IMR-90 (cell line): ENCODE results near the gene ITGB1BP1. TPM values are rescaled to one million over a fixed set of nuclear protein-coding genes. Genes with fewer than 3 reads are reported as not detected.

Source experiments
- ATAC-seq: fragments of 200-7000 bp; cut with Tn5 transposase; 2 replicates; pipeline ENCODE4 v1.9.1; 2020; ENCODE audit warnings: low read depth, mild to moderate bottlenecking, moderate library complexity
- BruUV-seq: library from RNA; stranded (reverse); fragments of 400-500 nt; replicated peaks from 2 replicates; lab custom pipeline; 2021; lab: Mats Ljungman, UMichigan
- CTCF ChIA-PET: fragments of 300-600 bp; formaldehyde crosslinking; extraction: SDS; loops from one replicate; lab custom pipeline; 2021; ENCODE audit warnings: antibody characterized with exemption; lab: Yijun Ruan, JAX
- POLR2A ChIA-PET: fragments of 300-600 bp; sonication (Branson Sonifier 250); formaldehyde crosslinking; loops from one replicate; lab custom pipeline; 2022; ENCODE audit warnings: antibody characterized with exemption; ENCODE audit not compliant: unreplicated experiment; lab: Charles Lee
- DNase-seq: peaks from one replicate; pipeline ENCODE4 v3.0.0; 2013
- H2AFZ ChIP-seq: replicated peaks from 2 replicates; pipeline ENCODE3; 2013; ENCODE audit warnings: low read length, mild to moderate bottlenecking; ENCODE audit not compliant: poor library complexity
- H2AK5ac ChIP-seq: 2 replicates; pipeline ENCODE4 v1.6.1; 2013; ENCODE audit warnings: low read depth, low read length, inconsistent platforms
- H2AK9ac ChIP-seq: replicated peaks from 2 replicates; pipeline ENCODE3; 2013; ENCODE audit warnings: mild to moderate bottlenecking, low read depth, low read length, moderate library complexity; ENCODE audit not compliant: poor library complexity
- H2BK120ac ChIP-seq: 2 replicates; pipeline ENCODE4 v1.6.1; 2013; ENCODE audit warnings: low read depth, low read length, inconsistent platforms
- H2BK15ac ChIP-seq: 3 replicates; pipeline ENCODE4 v1.6.1; 2013; ENCODE audit warnings: low read depth, low read length, inconsistent platforms
- H2BK20ac ChIP-seq: 2 replicates; pipeline ENCODE4 v1.6.1; 2013; ENCODE audit warnings: low read depth, mild to moderate bottlenecking, inconsistent platforms, low read length, moderate library complexity
- H2BK5ac ChIP-seq: 2 replicates; pipeline ENCODE4 v1.6.1; 2013; ENCODE audit warnings: mild to moderate bottlenecking, low read depth, low read length, inconsistent platforms; ENCODE audit not compliant: poor library complexity, severe bottlenecking
- H3K14ac ChIP-seq: replicated peaks from 2 replicates; pipeline ENCODE4 v1.6.1; 2013; ENCODE audit warnings: low read depth, low read length, inconsistent platforms
- H3K18ac ChIP-seq: 2 replicates; pipeline ENCODE4 v1.6.1; 2013; ENCODE audit warnings: low read depth, low read length, control low read depth
- H3K23ac ChIP-seq: 2 replicates; pipeline ENCODE4 v1.6.1; 2013; ENCODE audit warnings: low read depth, low read length, inconsistent platforms
- H3K27ac ChIP-seq: 2 replicates; pipeline ENCODE4 v1.5.1; 2013; ENCODE audit warnings: mild to moderate bottlenecking, control low read depth, low read length; ENCODE audit not compliant: insufficient read depth
- H3K27me3 ChIP-seq: 2 replicates; pipeline ENCODE4 v1.6.1; 2013; ENCODE audit warnings: low read length; ENCODE audit not compliant: control insufficient read depth, insufficient read depth
- H3K36me3 ChIP-seq: 2 replicates; pipeline ENCODE4 v1.6.1; 2013; ENCODE audit warnings: low read length, mixed read lengths; ENCODE audit not compliant: control insufficient read depth, insufficient read depth
- H3K4ac ChIP-seq: 2 replicates; pipeline ENCODE4 v1.6.1; 2013; ENCODE audit warnings: low read depth, low read length, inconsistent platforms
- H3K4me1 ChIP-seq: 2 replicates; pipeline ENCODE4 v1.6.1; 2013; ENCODE audit warnings: low read length, mixed read lengths; ENCODE audit not compliant: control insufficient read depth, insufficient read depth
- H3K4me2 ChIP-seq: 2 replicates; pipeline ENCODE4 v1.6.1; 2013; ENCODE audit warnings: low read depth, mild to moderate bottlenecking, control low read depth, low read length, moderate library complexity
- H3K4me3 ChIP-seq: 2 replicates; pipeline ENCODE4 v1.5.1; 2013; ENCODE audit warnings: low read depth, mild to moderate bottlenecking, control low read depth, low read length, moderate library complexity; ENCODE audit not compliant: insufficient read depth
- H3K56ac ChIP-seq: 2 replicates; pipeline ENCODE4 v1.6.1; 2013; ENCODE audit warnings: low read length, inconsistent platforms; ENCODE audit not compliant: insufficient read depth; ENCODE audit errors: extremely low read depth
- H3K79me1 ChIP-seq, 2 experiments: 2 replicates each; pipeline ENCODE4 v1.6.1; 2013; ENCODE audit warnings: low read length in 2 of 2, inconsistent platforms in 1 of 2, low read depth in 1 of 2
- H3K9ac ChIP-seq: 2 replicates; pipeline ENCODE4 v1.6.1; 2013; ENCODE audit warnings: low read depth, low read length, control low read depth
- H3K9me1 ChIP-seq: 2 replicates; pipeline ENCODE4 v1.6.1; 2013; ENCODE audit warnings: low read length, inconsistent platforms; ENCODE audit not compliant: insufficient read depth
- H3K9me3 ChIP-seq: 2 replicates; pipeline ENCODE4 v1.6.1; 2013; ENCODE audit warnings: low read length; ENCODE audit not compliant: control insufficient read depth, insufficient read depth
- H4K20me1 ChIP-seq: 2 replicates; pipeline ENCODE4 v1.6.1; 2013; ENCODE audit warnings: low read length, inconsistent platforms; ENCODE audit not compliant: insufficient read depth
- H4K5ac ChIP-seq: 2 replicates; pipeline ENCODE4 v1.6.1; 2013; ENCODE audit warnings: mild to moderate bottlenecking, low read depth, low read length, control low read depth
- H4K8ac ChIP-seq, 2 experiments: 2 replicates each; pipeline ENCODE4 v1.6.1; 2013; ENCODE audit warnings: low read depth in 2 of 2, low read length in 2 of 2, control low read depth in 1 of 2, inconsistent platforms in 1 of 2
- H4K91ac ChIP-seq: 2 replicates; pipeline ENCODE4 v1.6.1; 2013; ENCODE audit warnings: low read depth, low read length, inconsistent platforms; ENCODE audit not compliant: insufficient read depth
- BHLHE40 ChIP-seq: fragments of 150-350 bp; IDR thresholded peaks from 2 replicates; pipeline ENCODE4 v1.6.1; 2016; ENCODE audit warnings: mild to moderate bottlenecking, low read depth, low read length
- CEBPB ChIP-seq: IDR thresholded peaks from 2 replicates; pipeline ENCODE4 v1.6.1; 2012; ENCODE audit warnings: low read depth, low read length, improper control_type of control experiment
- NFE2L2 ChIP-seq: fragments of 150-350 bp; IDR thresholded peaks from 2 replicates; pipeline ENCODE4 v1.6.1; 2016; ENCODE audit warnings: low read depth, mild to moderate bottlenecking, low read length
- RAD21 ChIP-seq: IDR thresholded peaks from 2 replicates; pipeline ENCODE4 v1.6.1; 2012; ENCODE audit warnings: low read length, improper control_type of control experiment
- RCOR1 ChIP-seq: IDR thresholded peaks from 2 replicates; pipeline ENCODE4 v1.6.1; 2012; ENCODE audit warnings: mild to moderate bottlenecking, low read length, improper control_type of control experiment; ENCODE audit not compliant: insufficient replicate concordance
- RFX5 ChIP-seq: IDR thresholded peaks from 2 replicates; pipeline ENCODE4 v1.8.0; 2012; ENCODE audit warnings: low read depth, mild to moderate bottlenecking, low read length, moderate library complexity
- WGBS, 2 experiments: methylation state at CpG; one replicate each; pipeline versions ENCODE4 v1.1.5 to v1.1.7; 2013; ENCODE audit warnings: missing lambda C conversion rate in 2 of 2; ENCODE audit not compliant: insufficient read length in 1 of 2; ENCODE audit errors: extremely low coverage in 2 of 2; 5-methylcytosine and 5-hydroxymethylcytosine counted together
- dilution Hi-C: fragments of 300-500 bp; cut with HindIII; formaldehyde crosslinking; loops from one replicate; pipeline ENCODE4 v1.14.3; 2018; ENCODE audit warnings: low sequenced_read_pairs; ENCODE audit not compliant: unreplicated experiment
- in situ Hi-C: fragments of 300-500 bp; cut with MboI; formaldehyde crosslinking; loops from 3 replicates; pipeline ENCODE4 v1.14.3; 2019; ENCODE audit warnings: low sequenced_read_pairs, inconsistent platforms, mixed read lengths
- intact Hi-C: fragments of 100-400 bp; cut with micrococcal nuclease; formaldehyde crosslinking; loops from 2 replicates; pipeline ENCODE4 v1.10.0; 2022
- polyA plus RNA-seq, 3 experiments: library from polyadenylated mRNA; depleted of rRNA; stranded (reverse); fragments of >200 nt; gene quantifications; 2 replicates each; pipeline ENCODE4 v1.2.3, GENCODE V29; 2012; ENCODE audit warnings: low replicate concordance in 1 of 3
- total RNA-seq: library from RNA; depleted of rRNA; stranded (reverse); fragments of >200 nt; gene quantifications from 2 replicates; pipeline ENCODE4 v1.2.3, GENCODE V29; 2012

Gene ITGB1BP1
- total and polyA plus RNA-seq, 2 of the 4 experiments (the other 2 are of a cell fraction), result 48.6 to 88.1 TPM

GRCh38 chr2:9404451-9404850 is 18.9 kb downstream of the ITGB1BP1 start:
- H3K27ac ChIP-seq, result peak overlapping the region; percentile 14; the same call in 1 of the 2 replicates
- no peak overlapping the region for H3K14ac ChIP-seq
- peaks cover 25% of the 10 kb centered on the region for H4K20me1 ChIP-seq
- WGBS, 2 experiments, result no CpG with 5 or more reads among the region's 4 CpGs
- no peak overlapping the region for H3K4ac ChIP-seq
- no peak overlapping the region for H2BK20ac ChIP-seq
- no peak overlapping the region for H3K56ac ChIP-seq
- H2BK15ac ChIP-seq, result no peak overlapping the region
- dilution Hi-C loops (no loop called here), in situ Hi-C loops (no loop called here), intact Hi-C loops (no loop called here)
- H3K4me2 ChIP-seq, result no peak overlapping the region
- H3K36me3 ChIP-seq, result peaks cover 37% of the 10 kb centered on the region
- H3K9me1 ChIP-seq, result peaks cover 32% of the 10 kb centered on the region
- no peak overlapping the region for H2AFZ ChIP-seq
- no peak overlapping the region for H2BK120ac ChIP-seq
- ChIA-PET POLR2A (interaction anchor here (0.6 kb wide), 1 partner anchor 196 kb away, joined by 3 read pairs; no protein-coding TSS in a partner anchor), CTCF (no interaction called here)
- H2AK5ac ChIP-seq, result no peak overlapping the region
- no peak overlapping the region for H3K9ac ChIP-seq
- no TSS peak for BruUV-seq
- DNase-seq (no peak), ATAC-seq (no peak)
- no peaks in the 10 kb centered on the region for H3K27me3 ChIP-seq
- no peak overlapping the region for H4K91ac ChIP-seq
- H3K79me1 ChIP-seq, result peaks cover 11 to 60% of the 10 kb centered on the region in 2 experiments
- H4K5ac ChIP-seq, result no peak overlapping the region
- TF ChIP-seq CEBPB, result no peak
- TF ChIP-seq RCOR1, result no peak
- TF ChIP-seq RAD21, result no peak
- TF ChIP-seq BHLHE40, result no peak
- TF ChIP-seq RFX5, result no peak
- TF ChIP-seq NFE2L2, result no peak
- no peak overlapping the region for H3K23ac ChIP-seq
- no peak overlapping the region for H3K4me3 ChIP-seq
- H3K9me3 ChIP-seq, result no peaks in the 10 kb centered on the region
- H3K18ac ChIP-seq, result no peak overlapping the region
- H4K8ac ChIP-seq, result no peak overlapping the region
- H2AK9ac ChIP-seq, result no peak overlapping the region
- H3K4me1 ChIP-seq, result peaks cover 32% of the 10 kb centered on the region
- H2BK5ac ChIP-seq, result peak overlapping the region; percentile 61
